WTC11 (cell line): ENCODE measurements around the gene MED27. TPM values are rescaled to one million over a fixed set of nuclear protein-coding genes. Genes with fewer than 3 reads are reported as not detected.

Experiments
- ATAC-seq: fragments of 200-7000 bp; cut with Tn5 transposase; 2 replicates; pipeline ENCODE4 v1.10.0; 2021; ENCODE audit warnings: mild to moderate bottlenecking, moderate library complexity
- CTCF ChIA-PET: fragments of 300-600 bp; sonication (Branson Sonifier 250); formaldehyde crosslinking; loops from one replicate; lab custom pipeline; 2021; ENCODE audit warnings: antibody characterized with exemption; lab: Charles Lee
- POLR2A ChIA-PET: fragments of 350-600 bp; sonication (Branson Sonifier 250); formaldehyde crosslinking; loops from one replicate; lab custom pipeline; 2021; ENCODE audit warnings: antibody characterized with exemption; lab: Charles Lee
- DNase-seq: peaks from one replicate; pipeline ENCODE4 v3.0.0; 2021; ENCODE audit warnings: low spot score
- H3K27ac Mint-ChIP-seq: 2 replicates; pipeline ENCODE4 v1.8.0; 2021; ENCODE audit warnings: mixed read lengths
- H3K27me3 Mint-ChIP-seq: 2 replicates; pipeline ENCODE4 v1.8.0; 2021; ENCODE audit warnings: low read depth, mild to moderate bottlenecking, moderate library complexity, mixed read lengths
- H3K36me3 Mint-ChIP-seq: 2 replicates; pipeline ENCODE4 v1.8.0; 2021; ENCODE audit warnings: mixed read lengths
- H3K4me1 Mint-ChIP-seq: 2 replicates; pipeline ENCODE4 v1.8.0; 2022; ENCODE audit warnings: mixed read lengths
- H3K4me3 Mint-ChIP-seq: 2 replicates; pipeline ENCODE4 v1.8.0; 2021; ENCODE audit warnings: mild to moderate bottlenecking, moderate library complexity, mixed read lengths
- H3K9me3 Mint-ChIP-seq: 2 replicates; pipeline ENCODE4 v1.8.0; 2021; ENCODE audit warnings: mixed read lengths
- CREB1 ChIP-seq: sonication (generic); formaldehyde crosslinking; IDR thresholded peaks from 2 replicates; pipeline ENCODE4 v1.8.0; 2023; ENCODE audit warnings: mild to moderate bottlenecking, missing genetic modification reagents
- E2F1 ChIP-seq: sonication (generic); formaldehyde crosslinking; IDR thresholded peaks from 2 replicates; pipeline ENCODE4 v1.8.0; 2022; ENCODE audit warnings: mild to moderate bottlenecking, missing genetic modification reagents
- E2F4 ChIP-seq: sonication (generic); formaldehyde crosslinking; IDR thresholded peaks from 2 replicates; pipeline ENCODE4 v1.8.1; 2022; ENCODE audit warnings: low read depth, mild to moderate bottlenecking, moderate library complexity, missing genetic modification reagents, borderline replicate concordance
- FOXP1 ChIP-seq: sonication (generic); formaldehyde crosslinking; IDR thresholded peaks from 2 replicates; pipeline ENCODE4 v1.8.0; 2022; ENCODE audit warnings: missing genetic modification reagents, mild to moderate bottlenecking, moderate library complexity, borderline replicate concordance
- GTF2I ChIP-seq: fragments of 250-450 bp; sonication (Bioruptor Pico); conservative IDR thresholded peaks from 2 replicates; pipeline ENCODE4 v1.4.0; 2021; ENCODE audit warnings: mild to moderate bottlenecking
- HMGA2 ChIP-seq: fragments of 250-450 bp; sonication (Bioruptor Pico); IDR thresholded peaks from 2 replicates; pipeline ENCODE4 v1.4.0; 2021; ENCODE audit warnings: mild to moderate bottlenecking, moderate library complexity
- HMGXB4 ChIP-seq: sonication (generic); formaldehyde crosslinking; IDR thresholded peaks from 2 replicates; pipeline ENCODE4 v1.8.1; 2023; ENCODE audit warnings: mild to moderate bottlenecking, moderate library complexity, missing genetic modification reagents
- JAZF1 ChIP-seq: fragments of 250-450 bp; sonication (Bioruptor Pico); IDR thresholded peaks from 2 replicates; pipeline ENCODE4 v1.9.0; 2021; ENCODE audit warnings: moderate library complexity, mild to moderate bottlenecking, inconsistent platforms
- OVOL2 ChIP-seq: fragments of 250-450 bp; sonication (Bioruptor Pico); IDR thresholded peaks from 2 replicates; pipeline ENCODE4 v1.9.0; 2021; ENCODE audit warnings: mild to moderate bottlenecking, borderline replicate concordance
- SMAD4 ChIP-seq: sonication (generic); formaldehyde crosslinking; IDR thresholded peaks from 2 replicates; pipeline ENCODE4 v1.8.0; 2022; ENCODE audit warnings: mild to moderate bottlenecking, missing genetic modification reagents
- STAT6 ChIP-seq: sonication (generic); formaldehyde crosslinking; conservative IDR thresholded peaks from 2 replicates; pipeline ENCODE4 v1.8.1; 2023; ENCODE audit warnings: mild to moderate bottlenecking, low read depth, missing genetic modification reagents, moderate library complexity
- TCF7 ChIP-seq: sonication (generic); formaldehyde crosslinking; IDR thresholded peaks from 2 replicates; pipeline ENCODE4 v1.8.0; 2022; ENCODE audit warnings: mild to moderate bottlenecking, low read depth, missing genetic modification reagents, moderate library complexity
- TP53 ChIP-seq: sonication (generic); formaldehyde crosslinking; IDR thresholded peaks from 2 replicates; pipeline ENCODE4 v1.8.1; 2023; ENCODE audit warnings: mild to moderate bottlenecking, missing genetic modification reagents
- ZMAT4 ChIP-seq: fragments of 250-450 bp; sonication (Bioruptor Pico); IDR thresholded peaks from 2 replicates; pipeline ENCODE4 v1.9.0; 2021; ENCODE audit warnings: mild to moderate bottlenecking
- ZNF121 ChIP-seq: sonication (generic); formaldehyde crosslinking; IDR thresholded peaks from 2 replicates; pipeline ENCODE4 v1.8.0; 2023; ENCODE audit warnings: missing genetic modification reagents
- ZNF396 ChIP-seq: fragments of 250-450 bp; sonication (Bioruptor Pico); IDR thresholded peaks from 2 replicates; pipeline ENCODE4 v1.8.0; 2021; ENCODE audit warnings: mild to moderate bottlenecking, moderate library complexity, borderline replicate concordance
- ZNF416 ChIP-seq: fragments of 250-450 bp; sonication (Bioruptor Pico); IDR thresholded peaks from 2 replicates; pipeline ENCODE4 v1.9.0; 2021; ENCODE audit warnings: mild to moderate bottlenecking, inconsistent platforms
- ZNF532 ChIP-seq: fragments of 250-450 bp; sonication (Bioruptor Pico); IDR thresholded peaks from 2 replicates; pipeline ENCODE4 v1.9.0; 2021; ENCODE audit warnings: mild to moderate bottlenecking, borderline replicate concordance
- ZNF671 ChIP-seq: fragments of 250-450 bp; sonication (Bioruptor Pico); IDR thresholded peaks from 2 replicates; pipeline ENCODE4 v1.8.0; 2021; ENCODE audit warnings: mild to moderate bottlenecking
- total RNA-seq: library from RNA; stranded (reverse); gene quantifications from 3 replicates; pipeline ENCODE4 v1.2.3, GENCODE V29; 2021

The MED27 gene
- total RNA-seq, 1 experiment from 2014 or later = 27.9 TPM

- TF ChIP-seq E2F4 (CRISPR knock-in tag) (no peak), ZNF121 (CRISPR knock-in tag) (no peak), ZNF416 (CRISPR knock-in tag) (no peak), TCF7 (no peak), CREB1 (peak; percentile 90)
These were observed at the start of gene MED27 (continued) for GRCh38 chr9:132079391-132080091.

- TF ChIP-seq STAT6 (CRISPR knock-in tag) (no peak), JAZF1 (CRISPR knock-in tag) (no peak), ZNF532 (CRISPR knock-in tag) (no peak), TP53 (CRISPR knock-in tag) (no peak)
- POLR2A ChIA-PET = no interaction called here
- peaks cover 53% of the 10 kb centered on the region for H3K4me1 Mint-ChIP-seq
- no peak overlapping the region for H3K27ac Mint-ChIP-seq
- DNase-seq (no peak), ATAC-seq (no peak; the same call in 1 of the 2 replicates)
- H3K4me3 Mint-ChIP-seq = no peak overlapping the region
- no peaks in the 10 kb centered on the region for H3K36me3 Mint-ChIP-seq
- H3K27me3 Mint-ChIP-seq = peaks cover 19% of the 10 kb centered on the region
- CTCF ChIA-PET = interaction anchor here (1.6 kb wide), 1 partner anchor 42 kb away, joined by 5 read pairs; no protein-coding TSS in a partner anchor
- peaks cover 3% of the 10 kb centered on the region; the same call in 1 of the 2 replicates for H3K9me3 Mint-ChIP-seq
These were observed 48.3 kb upstream of the MED27 start for GRCh38 chr9:132127888-132128534.

GRCh38 chr9:132126680-132127236, 47.1 kb upstream of the MED27 start:
- POLR2A ChIA-PET = interaction anchor here (0.9 kb wide), 1 partner anchor 14 kb away, joined by 4 read pairs; no protein-coding TSS in a partner anchor
- ATAC-seq = no peak
- H3K27ac Mint-ChIP-seq = no peak overlapping the region
- CTCF ChIA-PET = interaction anchor here (0.7 to 2.1 kb wide), 8 partner anchors 9 to 142 kb away, joined by 3 to 13 read pairs (median 5); no protein-coding TSS in a partner anchor
- no peaks in the 10 kb centered on the region for H3K36me3 Mint-ChIP-seq
- DNase-seq = no peak
- peak overlapping the region; percentile 15; the same call in 1 of the 2 replicates for H3K4me3 Mint-ChIP-seq
- peaks cover 65% of the 10 kb centered on the region for H3K4me1 Mint-ChIP-seq
- H3K9me3 Mint-ChIP-seq = peaks cover 3% of the 10 kb centered on the region; the same call in 1 of the 2 replicates
- H3K27me3 Mint-ChIP-seq = peaks cover 14% of the 10 kb centered on the region
- TF ChIP-seq ZNF671 = no peak
- no peak for TF ChIP-seq GTF2I (CRISPR knock-in tag)
- no peak for TF ChIP-seq FOXP1
- no peak for TF ChIP-seq SMAD4 (CRISPR knock-in tag)
- no peak for TF ChIP-seq ZNF121 (CRISPR knock-in tag)
- TF ChIP-seq OVOL2 (CRISPR knock-in tag) = no peak
- TF ChIP-seq ZMAT4 = no peak
- no peak for TF ChIP-seq HMGA2 (CRISPR knock-in tag)
- TF ChIP-seq E2F1 = no peak
- TF ChIP-seq ZNF396 (CRISPR knock-in tag) = no peak
- TF ChIP-seq HMGXB4 (CRISPR knock-in tag) = no peak
